IPS-NIHi7 (cell line): ENCODE measurements around the gene SIGLEC11.
"Not testable (repeated sequence)": the region's sequence is repeated elsewhere in the genome, so short reads cannot be mapped to it uniquely, and the experiment has no call there.

ENCODE experiments used
- DNase-seq: peaks from one replicate; pipeline ENCODE4 v3.0.0; 2012; ENCODE audit warnings: mixed read lengths; ENCODE audit errors: extremely low spot score

Gene SIGLEC11

DNA sequence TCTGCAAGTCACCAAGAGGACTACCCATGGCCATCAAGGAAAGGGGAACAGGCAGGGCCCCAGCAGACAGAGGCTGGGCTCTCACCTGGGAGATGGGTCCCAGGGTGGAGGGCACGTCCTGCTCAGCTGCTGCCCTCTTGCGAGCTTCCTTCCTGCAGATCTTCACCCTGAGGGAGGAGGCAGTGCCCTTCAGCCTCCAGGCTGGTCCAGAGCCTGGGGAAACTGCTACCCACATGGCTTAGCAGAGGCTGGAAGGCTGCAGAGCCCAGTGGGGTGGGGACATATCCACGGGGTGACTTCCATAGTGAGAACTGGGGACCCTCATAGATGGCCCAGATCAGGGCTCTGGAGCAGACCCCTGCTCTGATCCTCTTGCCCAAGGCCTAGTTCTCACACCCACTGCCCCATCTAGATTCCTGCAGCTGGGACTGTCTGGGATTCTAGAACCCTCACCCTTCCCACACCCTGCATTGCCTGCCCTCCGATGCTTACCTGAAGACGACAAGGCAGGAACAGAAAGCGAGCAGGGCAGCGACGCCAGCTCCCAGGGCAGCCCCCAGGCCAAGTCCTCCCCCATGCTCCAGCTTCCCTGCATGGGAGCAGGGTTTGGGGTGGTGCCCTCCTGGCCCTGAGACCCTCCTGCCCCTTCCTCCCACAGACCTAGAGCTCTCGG is 9.0 kb downstream of the SIGLEC11 start:
- no peak for DNase-seq

DNA sequence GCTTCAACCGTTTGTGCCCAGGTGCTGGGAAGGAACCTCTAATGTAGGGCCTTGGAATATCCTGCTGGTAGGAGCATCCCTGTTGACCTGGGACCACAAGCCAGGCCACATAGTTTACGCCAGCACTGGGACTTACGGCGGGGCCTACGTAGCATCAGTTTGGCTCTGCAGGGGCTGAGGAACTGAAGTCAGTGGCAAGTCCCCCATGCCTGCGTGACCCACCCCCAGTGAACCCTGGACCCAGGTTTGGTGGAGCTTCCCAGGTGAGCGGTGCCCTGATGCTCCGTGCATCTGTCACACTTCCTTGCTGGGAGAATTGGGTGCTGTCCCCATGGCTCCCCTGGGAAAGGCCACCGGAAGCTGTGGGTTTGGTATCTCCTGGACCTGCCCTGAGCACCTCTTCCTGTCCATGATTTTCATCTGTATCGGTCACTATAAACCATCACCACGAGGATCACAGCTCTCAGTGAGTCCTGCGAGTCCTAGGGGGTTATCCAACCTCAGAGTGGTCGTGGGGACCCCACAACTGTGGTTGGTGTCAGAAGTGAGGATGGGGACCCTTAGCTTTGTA is 9.9 kb downstream of the SIGLEC11 start:
- no peak for DNase-seq

GRCh38 chr19:49950590-49950948 is 10.4 kb downstream of the SIGLEC11 start:
- DNase-seq: no peak

DNA sequence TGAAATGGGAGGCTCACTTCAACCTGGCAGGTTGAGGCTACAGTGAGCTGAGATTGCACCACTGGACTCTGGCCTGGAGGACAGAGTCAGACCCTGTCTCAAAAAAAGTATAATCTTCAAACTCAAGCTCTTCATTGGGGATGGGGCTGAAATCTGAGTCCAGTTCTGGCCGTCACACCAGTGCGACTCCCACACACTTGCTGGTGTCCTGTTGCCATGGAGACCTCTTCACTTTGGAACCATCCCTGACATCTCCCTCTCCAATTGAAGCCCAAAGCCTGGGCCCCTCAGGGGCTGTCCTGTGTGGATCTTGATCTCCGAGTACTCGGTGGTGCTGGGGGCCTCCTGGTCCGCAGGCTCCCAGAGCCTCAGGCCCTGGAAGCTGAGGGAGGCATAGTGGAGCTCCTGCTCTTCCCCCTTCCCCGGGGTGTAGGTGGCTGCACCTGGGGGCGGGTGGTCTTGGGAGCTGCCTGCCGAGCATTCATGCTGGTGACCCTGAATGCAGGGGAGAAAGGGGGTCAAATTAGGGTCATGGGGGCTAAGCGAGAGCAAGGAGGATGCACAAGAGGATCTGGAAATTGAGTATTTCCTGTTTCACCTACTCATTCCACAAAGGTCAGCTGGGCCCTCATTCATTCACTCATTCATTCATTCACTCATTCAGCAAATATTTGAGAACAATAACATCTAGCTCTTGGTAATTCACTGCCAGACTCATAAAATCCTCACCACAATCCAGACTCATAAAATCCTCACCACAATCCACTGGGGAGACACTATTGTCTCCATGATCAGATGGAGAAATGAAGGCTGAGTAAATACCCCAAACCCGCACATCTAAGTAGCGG is 11.0 kb downstream of the SIGLEC11 start:
- DNase-seq: no peak

DNA sequence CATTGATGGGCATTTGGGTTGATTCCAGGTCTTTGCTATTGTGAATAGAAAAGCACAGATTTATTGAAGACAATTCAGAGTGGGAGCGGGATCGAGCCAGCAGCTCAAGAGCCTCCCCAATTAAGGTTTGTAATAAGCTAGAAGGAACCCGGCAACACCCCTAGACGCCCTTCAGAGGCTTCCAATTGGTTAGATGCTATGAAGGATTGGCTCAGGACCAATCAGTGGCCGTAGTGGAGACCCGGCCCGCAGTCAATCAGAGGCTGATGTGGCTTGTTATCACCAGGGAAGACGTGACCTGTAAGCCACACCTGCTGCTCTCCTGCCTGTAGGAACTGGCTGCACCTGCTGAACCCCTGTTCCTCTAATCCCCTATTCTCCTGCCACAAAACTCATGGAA is 14.6 kb downstream of the SIGLEC11 start:
- DNase-seq: no peak

DNA sequence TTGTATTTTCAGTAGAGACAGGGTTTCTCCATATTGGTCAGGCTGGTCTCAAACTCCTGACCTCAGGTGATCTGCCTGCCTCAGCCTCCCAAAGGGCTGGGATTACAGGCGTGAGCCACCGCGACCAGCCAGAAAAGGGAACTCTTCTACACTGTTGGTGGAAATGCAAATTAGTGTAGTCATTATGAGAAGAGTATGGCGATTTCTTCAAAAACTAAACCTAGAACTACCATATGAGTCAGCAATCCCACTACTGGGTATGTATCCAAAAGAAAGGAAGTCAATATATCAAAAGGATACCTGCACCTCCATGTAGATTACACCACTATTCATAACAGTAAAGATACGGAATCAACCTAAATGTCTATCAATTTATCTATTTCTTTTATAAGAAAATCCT is 16.4 kb downstream of the SIGLEC11 start:
- DNase-seq: not testable (repeated sequence)

DNA sequence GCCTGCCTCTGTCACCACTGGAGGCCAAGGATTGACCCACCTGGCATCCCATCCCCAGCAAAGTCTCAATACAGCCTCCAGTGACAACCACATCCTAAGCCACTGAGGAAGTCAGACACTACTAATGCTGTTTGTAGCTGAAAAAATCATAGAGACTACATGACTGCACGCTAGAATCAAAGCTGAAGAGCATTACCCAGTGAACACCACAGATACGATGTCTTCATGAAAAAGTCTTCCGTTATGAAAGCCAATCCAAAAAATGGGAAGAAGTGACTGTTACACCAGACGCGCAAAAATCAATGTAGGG is 20.5 kb downstream of the SIGLEC11 start:
- no peak for DNase-seq

DNA sequence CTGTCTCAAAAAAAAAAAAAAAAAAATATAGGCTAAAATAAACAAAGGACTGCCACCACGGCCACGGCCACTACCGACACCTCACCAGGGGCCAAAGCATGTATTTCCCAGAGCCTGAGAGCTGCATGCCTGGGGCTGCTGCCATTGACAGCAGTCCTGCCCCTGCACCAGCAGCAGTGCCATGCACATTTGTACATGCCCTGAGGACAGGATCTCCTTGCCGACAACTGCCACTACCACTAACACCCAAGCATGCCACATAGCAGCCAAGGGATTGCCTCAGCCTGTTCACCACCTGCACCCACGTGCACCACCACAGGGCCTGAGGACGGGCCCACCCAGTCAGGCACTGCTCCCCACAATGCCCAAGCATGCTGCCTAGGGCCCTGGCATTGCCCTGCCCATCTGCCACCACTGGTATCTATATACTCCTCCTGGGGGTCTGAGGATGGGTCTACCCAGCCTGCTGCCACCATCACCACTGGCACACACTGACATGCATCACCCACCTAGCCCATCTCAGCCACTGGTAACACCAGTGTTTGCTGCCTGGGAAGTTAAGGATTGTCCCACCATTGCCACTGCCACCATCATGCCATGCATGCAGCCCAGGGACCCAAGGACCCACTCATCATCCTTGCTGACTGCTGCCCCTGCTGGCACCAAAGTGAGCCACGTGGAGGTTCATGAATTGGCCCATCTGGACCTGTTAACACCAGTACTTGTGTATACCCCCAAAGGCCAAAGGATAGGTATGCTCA is 21.1 kb downstream of the SIGLEC11 start:
- peak; percentile 5 for DNase-seq

DNA sequence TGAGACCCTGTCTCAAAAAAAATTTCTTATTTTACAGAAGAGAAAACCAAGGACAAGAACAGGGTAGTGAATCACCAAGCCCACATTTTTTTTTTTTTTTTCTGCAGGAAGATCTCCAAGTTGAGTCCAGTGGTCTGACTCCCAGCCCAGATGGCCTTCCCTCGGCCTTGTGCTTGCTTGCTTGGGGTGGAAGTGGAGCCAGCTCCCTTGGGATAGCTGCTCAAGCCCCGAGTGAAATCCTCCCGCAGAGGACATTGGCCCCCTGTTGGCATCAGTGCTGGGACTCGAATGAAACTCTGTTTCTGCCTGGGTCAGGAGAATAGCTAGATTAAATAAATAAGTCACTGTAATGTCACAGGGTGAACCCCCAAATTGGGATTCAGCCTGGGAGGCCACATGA is 22.3 kb downstream of the SIGLEC11 start:
- DNase-seq: no peak

DNA sequence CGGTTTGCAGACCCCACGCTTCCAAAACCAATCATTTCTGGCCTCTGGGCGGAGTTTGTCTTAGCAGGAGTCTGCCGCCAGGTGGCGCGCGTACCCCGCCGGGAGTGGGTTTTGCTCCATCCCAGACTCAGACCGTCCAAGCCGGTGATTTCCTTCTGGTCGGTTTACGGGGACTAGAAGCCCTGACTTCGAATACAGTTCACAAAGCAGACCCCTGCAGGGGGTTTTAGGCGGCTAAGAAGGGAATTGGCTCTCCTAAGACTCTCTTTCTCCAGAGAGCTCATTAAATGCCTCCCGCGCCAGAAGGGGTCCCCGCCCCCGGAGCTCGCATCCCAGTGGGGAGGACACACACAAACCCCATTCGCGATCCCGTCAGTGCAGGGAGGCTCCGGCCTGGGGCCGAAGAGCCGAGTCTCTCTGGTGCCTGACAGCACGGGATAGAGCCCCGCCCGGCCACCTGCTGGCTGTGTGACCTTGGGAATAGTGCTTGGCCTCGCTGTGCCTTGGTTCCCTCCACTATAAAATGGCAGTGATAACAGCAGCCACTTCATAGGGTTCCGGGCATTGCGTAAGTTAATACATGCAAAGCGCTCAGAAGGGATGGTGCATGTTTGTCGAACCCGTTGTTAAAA is 23.1 kb downstream of the SIGLEC11 start:
- peak; percentile 87 for DNase-seq

DNA sequence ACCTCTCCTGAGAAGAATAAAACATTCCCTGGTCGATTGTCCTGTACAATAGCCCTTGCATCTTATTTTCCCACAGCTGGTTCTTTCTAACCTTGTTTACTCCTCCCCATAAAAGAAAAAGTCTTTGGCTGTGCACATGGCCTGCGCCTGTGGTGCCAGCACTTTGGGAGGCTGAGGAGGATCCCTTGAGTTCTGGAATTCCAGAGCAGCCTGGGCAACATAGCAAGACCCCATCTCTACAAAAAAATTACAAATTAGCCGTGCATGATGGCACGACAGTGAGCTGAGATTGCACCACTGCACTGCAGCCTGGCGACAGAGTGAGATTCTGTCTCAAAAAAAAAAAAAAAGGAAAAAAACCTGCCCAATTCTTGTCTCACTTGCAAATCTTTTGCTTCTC is 24.4 kb downstream of the SIGLEC11 start:
- DNase-seq: no peak

GRCh38 chr19:49933643-49934042 is 27.3 kb downstream of the SIGLEC11 start:
- no peak for DNase-seq

DNA sequence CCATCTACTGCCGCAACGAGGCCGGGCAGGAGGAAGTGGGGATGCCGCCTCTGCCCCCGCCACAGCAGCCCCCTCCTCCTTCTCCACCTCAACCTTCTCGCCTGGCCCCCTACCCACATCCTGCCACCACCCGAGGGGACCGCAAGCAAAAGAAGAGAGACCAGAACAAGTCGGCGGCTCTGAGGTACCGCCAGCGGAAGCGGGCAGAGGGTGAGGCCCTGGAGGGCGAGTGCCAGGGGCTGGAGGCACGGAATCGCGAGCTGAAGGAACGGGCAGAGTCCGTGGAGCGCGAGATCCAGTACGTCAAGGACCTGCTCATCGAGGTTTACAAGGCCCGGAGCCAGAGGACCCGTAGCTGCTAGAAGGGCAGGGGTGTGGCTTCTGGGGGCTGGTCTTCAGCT is 28.2 kb downstream of the SIGLEC11 start:
- DNase-seq: no peak

DNA sequence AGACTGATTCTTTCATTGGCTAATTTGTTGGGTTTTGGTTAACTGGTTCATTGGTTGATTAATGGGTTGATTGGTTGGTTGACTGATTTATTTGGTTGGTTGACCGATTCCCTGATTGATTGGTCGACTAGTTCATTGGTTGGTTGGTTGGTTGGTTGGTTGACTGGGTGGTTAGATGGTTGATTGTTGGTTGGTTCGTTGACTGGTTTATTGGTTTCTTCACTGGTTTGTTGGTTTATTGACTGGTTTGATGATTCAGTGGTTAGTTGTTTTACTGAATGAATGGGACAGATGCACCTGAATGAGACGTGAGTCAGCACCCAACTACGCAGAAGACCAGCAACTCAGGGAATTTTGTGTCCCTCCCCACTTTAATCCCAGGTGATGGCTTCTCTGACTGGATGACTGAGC is 28.9 kb downstream of the SIGLEC11 start:
- no peak for DNase-seq

DNA sequence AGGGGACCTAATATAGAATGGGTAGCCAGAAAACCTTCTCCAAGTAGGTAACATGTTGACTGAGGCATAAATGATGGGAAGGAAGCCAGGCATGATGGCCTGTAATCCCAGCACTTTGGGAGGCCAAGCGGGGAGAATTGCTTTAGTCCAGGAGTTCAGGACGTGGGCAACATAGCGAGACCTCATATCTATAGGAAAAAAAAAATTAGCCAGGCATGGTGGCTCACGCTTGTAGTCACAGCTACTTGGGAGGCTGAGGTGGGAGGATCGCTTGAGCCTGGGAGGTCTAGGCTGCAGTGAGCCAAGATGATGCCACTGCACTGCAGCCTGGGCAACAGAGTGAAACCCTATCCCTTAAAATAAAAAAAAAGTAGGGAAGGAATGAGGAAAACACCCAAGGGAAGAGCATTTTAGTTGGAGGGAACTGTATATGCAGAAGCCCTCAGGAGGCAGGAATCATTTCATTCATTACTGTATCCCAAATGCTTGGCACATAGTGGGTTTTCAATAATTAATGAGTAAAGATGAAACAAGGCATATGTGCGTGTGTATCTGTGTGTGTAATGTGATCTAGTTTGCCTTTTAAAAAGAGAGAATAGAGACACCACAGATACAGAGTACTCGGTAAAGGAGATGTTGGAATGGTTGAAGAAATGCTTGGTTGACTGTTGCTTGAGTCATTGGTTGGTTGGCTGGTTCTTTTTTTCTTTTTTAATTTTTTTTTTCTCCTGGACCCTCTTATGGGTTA is 29.5 kb downstream of the SIGLEC11 start:
- DNase-seq: no peak

GRCh38 chr19:49930483-49931011 is 30.4 kb downstream of the SIGLEC11 start:
- DNase-seq: peak; percentile 60

GRCh38 chr19:49929611-49930482 is 31.1 kb downstream of the SIGLEC11 start:
- peak; percentile 94 for DNase-seq

DNA sequence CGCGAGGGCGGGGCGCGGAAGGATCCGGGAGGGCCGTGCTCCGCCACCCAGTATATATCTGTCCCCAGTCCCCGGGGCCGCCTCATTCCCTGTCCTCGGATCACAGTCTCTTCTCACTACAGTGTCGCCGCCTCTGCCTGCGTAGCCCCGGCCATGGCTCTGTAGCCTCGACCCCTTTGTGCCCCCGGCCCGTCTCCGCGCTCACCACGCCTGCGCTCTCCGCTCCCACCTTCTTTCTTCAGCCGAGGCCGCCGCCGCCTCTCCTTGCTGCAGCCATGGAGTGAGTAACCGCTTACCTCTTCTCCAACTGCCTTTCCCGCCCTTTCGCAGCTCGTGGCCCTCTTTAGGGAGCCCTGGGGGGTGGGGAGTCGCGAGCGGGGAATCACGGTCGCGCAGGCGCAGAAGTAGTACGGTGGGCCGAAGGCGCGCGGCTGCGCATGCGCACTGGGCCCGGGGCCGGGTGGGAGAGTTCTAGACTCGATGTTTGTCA is 31.8 kb downstream of the SIGLEC11 start, which contains the start of the genes ATF5 and NUP62:
Gene ATF5, plus strand, starts transcription at position 85 of the 490 bp plus-strand sequence. CDS start 1,646 bp downstream, outside the sequence.
Gene NUP62, minus strand, starts transcription at position 384 of the 490 bp plus-strand sequence. CDS start 19,697 bp downstream, outside the sequence.
- peak; percentile 95 for DNase-seq

GRCh38 chr19:49927526-49928264 is 33.3 kb downstream of the SIGLEC11 start:
- DNase-seq: no peak
